H54 (cell line): Measurements from ENCODE around the gene FGFRL1.
A peak's percentile ranks its signal among the peaks of the same experiment; 100 is the strongest.

Experiments used
- DNase-seq: peaks from one replicate; pipeline ENCODE4 v3.0.0; 2011; ENCODE audit warnings: low spot score, mixed read lengths; ENCODE audit not compliant: insufficient read length
- FAIRE-seq: peaks from 3 replicates; lab custom pipeline; 2011; peaks lifted over from hg19 to GRCh38; lab: Jason Lieb, UNC
- POLR2A ChIP-seq: IDR thresholded peaks from 2 replicates; pipeline ENCODE4 v1.6.1; 2011; ENCODE audit warnings: low read depth, mild to moderate bottlenecking, low read length

Gene FGFRL1

GRCh38 chr4:1011022-1011665, at the start of gene FGFRL1:
FGFRL1 (plus strand) TSS chr4:1011626; CDS start chr4:1012486, 860 bp downstream.
- FAIRE-seq (no peak), DNase-seq (peak; percentile 81)

GRCh38 chr4:962231-963208, 48.9 kb upstream of the FGFRL1 start:
- DNase-seq (no peak), FAIRE-seq (no peak)
- no peak for TF ChIP-seq POLR2A

More at GRCh38 chr4:1011022-1011665, at the start of gene FGFRL1:
- peak; percentile 40; the same call in 1 of the 2 replicates for TF ChIP-seq POLR2A

GRCh38 chr4:963276-964225, 47.9 kb upstream of the FGFRL1 start:
- TF ChIP-seq POLR2A = no peak
- FAIRE-seq (no peak), DNase-seq (no peak)

- no peak for TF ChIP-seq POLR2A
- DNase-seq (no peak), FAIRE-seq (no peak)
Measured at GRCh38 chr4:964346-965025, 46.9 kb upstream of the FGFRL1 start.

GRCh38 chr4:965048-965765, 46.2 kb upstream of the FGFRL1 start:
- TF ChIP-seq POLR2A = no peak
- DNase-seq (no peak), FAIRE-seq (no peak)

- no peak for TF ChIP-seq POLR2A
- DNase-seq (no peak), FAIRE-seq (no peak)
Measured at GRCh38 chr4:965766-966134, 45.7 kb upstream of the FGFRL1 start.

- TF ChIP-seq POLR2A = no peak
- FAIRE-seq = no peak
- DNase-seq = no peak
Measured at GRCh38 chr4:966266-967112, 44.9 kb upstream of the FGFRL1 start.

GRCh38 chr4:967113-968104, 44.0 kb upstream of the FGFRL1 start:
- DNase-seq (no peak), FAIRE-seq (no peak)
- no peak for TF ChIP-seq POLR2A

GRCh38 chr4:968221-968620, 43.2 kb upstream of the FGFRL1 start:
- FAIRE-seq = no peak
- TF ChIP-seq POLR2A = no peak
- DNase-seq = no peak

GRCh38 chr4:968621-969394, 42.6 kb upstream of the FGFRL1 start:
- FAIRE-seq = no peak
- DNase-seq = no peak
- no peak for TF ChIP-seq POLR2A
